Kasumi-1 (cell line): Measurements from ENCODE around the gene FAR1.
"Not testable (repeated sequence)": the region's sequence is repeated elsewhere in the genome, so short reads cannot be mapped to it uniquely, and the experiment has no call there.

Source experiments
- DNase-seq, 2 experiments: peaks; one replicate each; lab custom pipeline; 2025; lab: John Stamatoyannopoulos, UW

FAR1 gene

GRCh38 chr11:13705710-13706109 lies 37.2 kb downstream of the FAR1 start:
- DNase-seq = no peak

GRCh38 chr11:13713982-13714381 lies 45.5 kb downstream of the FAR1 start:
- no peak for DNase-seq

DNA sequence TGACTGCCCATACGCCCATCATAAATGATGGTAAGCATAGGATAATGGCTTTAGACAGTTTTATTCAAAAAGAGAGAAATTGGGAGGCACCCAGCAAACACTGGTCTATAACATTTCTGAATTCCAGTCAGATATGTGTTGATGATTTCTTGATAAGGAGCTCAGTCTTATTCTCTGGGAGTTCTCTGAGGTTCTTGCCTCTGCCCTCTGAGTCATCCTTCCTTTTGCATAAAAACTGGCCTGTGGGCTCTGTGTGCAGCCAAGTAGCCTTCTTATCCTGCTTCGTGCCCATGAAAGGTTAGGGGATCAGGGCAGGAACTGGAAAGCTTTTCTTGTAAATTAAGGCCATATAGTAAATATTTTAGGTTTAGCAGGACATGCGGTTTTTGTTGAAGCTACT lies 48.9 kb downstream of the FAR1 start:
- DNase-seq = peak; percentile 33 to 37

DNA sequence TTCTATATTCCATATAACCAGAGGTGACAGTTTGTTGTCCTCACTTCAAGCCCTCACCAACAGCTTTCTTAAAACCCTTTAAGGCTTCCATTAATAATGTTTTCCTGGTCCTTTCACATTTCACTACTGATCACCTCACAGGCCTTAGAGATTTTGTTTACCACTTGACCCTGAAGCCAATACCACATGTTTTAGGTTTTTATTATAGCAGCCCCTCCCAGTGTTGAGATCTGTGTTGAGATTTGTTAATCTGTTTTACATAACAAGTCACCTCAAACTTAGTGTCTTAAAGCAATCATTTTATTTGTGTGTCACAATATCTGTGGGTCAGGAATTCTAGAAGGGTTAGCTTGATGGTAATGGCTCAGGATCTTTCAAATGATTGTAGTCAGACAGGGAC lies 49.9 kb downstream of the FAR1 start:
- no peak for DNase-seq

DNA sequence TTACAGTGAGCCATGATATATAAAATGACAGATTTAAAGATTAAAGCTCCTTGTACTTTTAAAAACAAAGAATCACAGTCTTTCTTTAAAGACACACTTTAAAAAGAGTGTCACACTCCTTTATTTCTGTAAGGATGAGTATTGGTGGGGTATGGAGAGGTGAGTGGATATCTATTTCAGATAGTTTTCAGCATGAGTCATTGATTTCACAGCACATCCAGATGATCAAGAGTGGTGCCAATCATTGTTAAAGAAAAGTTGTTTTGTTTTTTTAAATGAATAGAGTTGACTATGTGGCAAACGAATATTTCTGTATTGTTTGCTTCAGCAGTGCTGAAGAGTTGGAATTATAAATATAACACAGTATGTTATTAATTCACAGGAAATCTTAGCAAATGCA lies 52.5 kb downstream of the FAR1 start:
- DNase-seq = no peak

- no peak for DNase-seq
These were observed 53.3 kb downstream of the FAR1 start for GRCh38 chr11:13721760-13722159.

- DNase-seq = no peak
These were observed 58.0 kb downstream of the FAR1 start for GRCh38 chr11:13726456-13726855.

DNA sequence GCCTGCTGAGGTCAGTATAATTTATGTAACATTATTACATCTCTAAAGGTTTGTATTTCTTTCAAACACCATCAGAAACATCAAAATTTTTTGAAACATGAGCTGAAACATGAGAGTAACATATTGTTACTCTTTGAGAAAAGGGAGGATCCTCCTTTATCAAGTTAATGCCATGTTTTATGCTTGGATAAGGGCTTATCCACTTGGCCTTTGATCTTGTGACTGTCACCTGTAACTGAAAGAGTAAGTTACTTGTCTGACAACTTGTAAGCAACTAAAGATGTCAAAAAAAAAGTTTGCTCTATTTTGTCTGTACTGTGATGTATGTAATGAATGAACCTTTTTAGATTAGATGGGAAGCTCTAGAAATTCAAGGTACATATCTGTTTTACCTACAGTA lies 59.6 kb downstream of the FAR1 start:
- DNase-seq = no peak

- DNase-seq = no peak
These were observed 66.1 kb downstream of the FAR1 start for GRCh38 chr11:13734530-13734929.

DNA sequence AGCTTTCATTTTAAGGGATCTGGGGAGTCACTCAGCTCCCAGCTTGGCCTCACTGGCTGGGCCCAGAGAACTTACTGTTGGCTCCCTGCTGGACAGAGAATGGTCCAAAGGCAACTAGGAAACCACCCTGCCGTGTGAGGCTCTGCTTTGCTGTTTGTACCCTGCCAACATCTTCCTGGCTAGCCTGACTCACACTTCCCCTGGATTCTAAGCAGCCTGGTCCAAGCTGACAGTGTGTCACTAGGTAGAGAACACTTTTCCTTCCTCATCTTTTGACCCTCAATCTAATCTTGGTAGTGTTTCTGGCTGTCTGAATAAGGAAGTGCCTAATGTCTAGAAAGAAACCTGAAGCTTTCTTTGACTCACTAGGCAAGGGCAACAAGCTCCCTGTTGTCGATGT lies 76.7 kb downstream of the FAR1 start:
- peak; percentile 47 to 49 for DNase-seq

- not testable (repeated sequence) for DNase-seq
These were observed 84.8 kb downstream of the FAR1 start for GRCh38 chr11:13753316-13753715.

DNA sequence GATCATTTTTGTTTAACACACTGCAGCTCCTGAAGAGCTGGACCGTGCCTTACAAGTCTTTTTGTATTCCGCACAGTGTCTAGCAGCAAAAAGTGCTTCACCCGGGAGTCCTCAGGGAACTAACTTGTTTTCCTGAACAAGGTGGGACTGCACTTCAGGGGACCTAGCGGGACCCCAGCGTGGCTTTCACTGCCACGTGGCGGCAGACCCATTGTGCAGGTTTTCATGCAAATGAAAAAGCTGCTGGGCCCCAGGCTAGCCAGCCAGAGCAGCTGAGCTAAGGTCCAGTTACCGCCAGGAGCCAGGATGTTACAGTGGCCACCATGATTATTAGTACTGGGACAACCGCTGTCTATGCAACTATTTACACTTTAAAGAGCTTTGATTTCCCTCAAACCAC lies 90.6 kb downstream of the FAR1 start:
- no peak for DNase-seq

DNA sequence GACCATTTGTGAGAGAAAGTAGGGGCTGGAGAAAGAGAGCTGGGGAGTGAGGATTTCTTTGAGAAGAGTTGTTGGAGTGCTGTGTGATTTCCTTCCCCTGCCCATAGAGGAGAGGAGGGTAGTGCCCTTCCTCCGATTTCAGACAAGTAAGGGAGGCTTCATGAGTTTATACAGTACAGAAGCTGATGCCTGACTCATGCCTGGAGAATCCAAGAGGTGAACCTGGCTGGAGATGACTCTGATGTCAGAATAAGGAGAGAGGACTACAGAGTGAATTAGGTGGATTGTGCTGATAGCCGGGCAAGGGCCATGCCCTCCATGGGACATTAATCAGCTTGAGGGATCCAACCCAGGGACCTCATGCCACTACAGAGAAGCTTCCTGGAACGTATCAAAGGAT lies 91.6 kb downstream of the FAR1 start:
- no peak for DNase-seq

DNA sequence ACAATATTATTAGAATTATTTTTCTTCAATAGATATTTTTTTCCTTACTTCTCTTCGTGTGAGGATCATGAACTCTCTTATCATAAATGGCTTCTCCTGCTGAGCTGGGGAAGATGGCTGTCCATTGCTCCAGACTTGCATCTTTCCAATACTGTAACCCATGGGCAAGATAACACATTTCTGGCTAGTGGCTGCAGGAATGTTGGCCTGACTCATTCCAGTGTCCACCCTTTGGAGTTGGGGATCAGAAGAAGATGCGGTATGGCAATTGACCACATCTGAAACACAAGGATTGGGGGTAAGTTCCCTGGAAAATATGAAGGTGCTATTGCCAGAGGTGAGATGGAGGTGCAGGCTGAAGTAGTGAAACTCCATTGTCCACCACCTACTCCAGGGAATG lies 92.8 kb downstream of the FAR1 start:
- DNase-seq = no peak

GRCh38 chr11:13761716-13762115 lies 93.2 kb downstream of the FAR1 start:
- DNase-seq = no peak

DNA sequence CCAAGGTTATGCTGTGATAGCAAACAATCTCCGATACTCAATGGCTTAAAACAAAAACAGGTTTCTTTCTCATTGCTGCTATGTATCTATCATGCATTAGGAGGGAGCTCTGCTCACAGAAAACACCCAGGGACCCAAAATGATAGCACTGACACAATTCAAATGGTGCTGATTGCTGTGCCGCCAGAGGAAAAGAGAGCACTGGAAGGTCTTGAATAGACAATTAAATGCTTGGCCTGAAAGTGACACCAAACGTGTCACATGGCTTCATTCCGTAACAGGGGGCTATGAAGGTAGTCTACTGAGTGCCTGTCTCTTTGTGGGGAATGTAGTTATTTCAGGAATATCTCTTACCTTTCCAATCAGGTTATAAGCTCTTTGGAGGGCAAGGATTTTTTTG lies 94.2 kb downstream of the FAR1 start:
- DNase-seq = no peak

DNA sequence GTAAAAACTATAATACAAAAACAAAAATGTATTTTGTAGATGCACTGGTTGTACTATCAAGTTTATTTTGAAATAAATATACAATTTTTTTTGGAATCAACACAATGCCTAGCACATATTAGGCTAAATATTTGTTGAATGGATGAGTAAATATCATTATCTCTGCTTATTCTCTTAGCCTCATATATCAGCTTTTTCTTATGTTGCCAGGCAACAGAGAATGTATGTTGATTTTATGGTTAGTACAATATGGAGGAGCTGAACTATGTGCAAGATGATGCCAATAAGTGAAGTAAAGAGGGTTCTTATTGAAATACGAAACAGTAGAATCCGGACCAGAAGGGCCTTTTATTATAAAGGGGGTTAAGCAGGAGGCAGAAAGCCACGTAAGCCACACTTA lies 94.9 kb downstream of the FAR1 start:
- DNase-seq = no peak

DNA sequence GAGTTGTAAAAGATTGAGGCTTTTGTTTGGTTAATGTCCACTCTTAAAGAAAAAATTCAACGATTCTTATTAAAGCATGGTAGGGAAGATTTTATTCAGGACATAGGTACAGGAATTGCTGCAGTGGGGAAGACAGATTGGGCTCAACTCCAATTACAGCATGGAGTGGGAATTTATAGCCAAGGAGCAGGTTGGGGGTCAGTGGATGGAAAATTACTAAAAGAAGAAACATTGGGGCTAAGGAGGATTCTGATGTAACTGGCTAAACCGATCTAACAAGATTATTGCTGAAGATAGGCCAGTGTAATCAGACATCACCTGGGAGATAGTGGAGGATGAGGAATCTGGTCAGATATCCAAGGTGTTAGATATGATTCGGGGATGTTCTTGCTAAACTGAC lies 97.4 kb downstream of the FAR1 start:
- DNase-seq = no peak

GRCh38 chr11:13767471-13767870 lies 99.0 kb downstream of the FAR1 start:
- no peak for DNase-seq

DNA sequence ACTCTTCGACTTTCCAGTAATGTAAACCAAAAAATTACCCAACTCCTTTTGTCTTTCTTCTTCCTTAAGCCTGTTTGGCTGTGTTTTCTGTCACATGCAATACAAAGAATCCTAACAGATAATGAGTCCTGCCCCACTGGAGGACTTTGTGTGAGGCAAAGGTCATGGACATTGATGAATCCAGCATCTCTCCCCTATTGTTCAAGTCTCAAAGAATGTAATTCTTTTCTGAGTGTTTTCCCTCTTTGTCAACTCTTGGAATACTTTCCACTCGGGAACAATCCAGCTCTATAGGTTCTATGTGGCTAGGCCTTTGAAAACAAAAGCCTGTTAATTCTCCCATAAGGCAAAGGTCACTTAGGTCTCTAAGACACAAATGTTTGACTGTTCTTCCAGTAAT lies 100.7 kb downstream of the FAR1 start:
- no peak for DNase-seq

- DNase-seq = no peak
These were observed 102.7 kb downstream of the FAR1 start for GRCh38 chr11:13771151-13771550.

DNA sequence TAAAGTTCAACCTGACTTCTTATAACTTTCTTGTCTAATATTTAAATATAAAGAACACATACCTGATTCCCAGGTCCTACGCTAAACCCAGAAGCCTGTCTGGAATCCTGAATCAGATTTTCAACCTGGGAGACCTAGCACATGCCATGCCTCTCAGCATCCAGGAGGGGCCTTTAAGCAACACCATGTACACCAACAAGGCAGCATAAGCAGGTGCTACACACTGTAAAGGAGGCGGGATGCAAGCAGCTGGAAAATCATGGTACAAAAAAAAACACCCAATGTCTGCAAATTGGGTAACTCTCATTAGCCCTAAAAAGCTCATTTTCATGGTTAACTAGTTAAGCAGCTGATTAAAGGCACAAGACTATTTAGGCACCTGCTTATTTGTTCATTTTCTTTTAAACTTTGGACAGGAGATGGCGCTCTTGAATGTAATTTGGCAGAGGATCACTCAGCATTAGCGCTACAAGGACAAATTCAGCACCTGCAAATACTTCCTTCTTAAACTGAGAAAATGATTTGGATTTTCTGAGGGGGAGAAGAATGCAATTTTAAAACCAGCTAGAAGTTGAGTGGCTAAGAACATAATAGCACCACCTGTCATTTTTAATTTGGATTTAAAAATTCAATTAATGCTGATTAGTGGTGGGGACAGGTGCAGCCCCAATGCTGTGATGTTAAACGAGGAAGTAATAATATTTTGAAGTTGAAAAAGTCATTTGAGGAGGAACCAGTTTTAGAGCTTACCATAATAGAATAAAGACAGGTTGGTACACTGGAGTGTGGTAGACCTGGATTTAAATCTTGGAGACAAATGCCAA lies 104.0 kb downstream of the FAR1 start:
- DNase-seq = peak; percentile 73 to 83

DNA sequence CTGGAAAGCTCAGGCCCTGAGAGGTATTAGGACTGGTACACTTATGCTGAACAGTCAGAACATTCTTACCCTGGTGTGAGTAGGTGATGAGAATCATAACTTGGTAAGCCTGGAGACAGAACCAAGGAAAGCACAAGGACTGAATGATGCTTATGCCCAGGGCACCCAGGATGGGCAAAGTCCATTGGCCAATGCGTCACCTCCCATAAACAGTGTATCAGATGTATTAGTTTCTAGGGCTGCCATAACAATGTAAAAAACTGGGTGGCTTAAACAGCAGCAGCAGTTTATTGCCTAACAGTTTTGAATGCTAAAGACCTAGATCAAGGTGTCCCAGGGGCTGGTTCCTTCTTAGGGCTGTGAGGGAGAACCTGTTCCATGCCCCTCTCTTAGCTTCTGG lies 107.0 kb downstream of the FAR1 start:
- no peak for DNase-seq

DNA sequence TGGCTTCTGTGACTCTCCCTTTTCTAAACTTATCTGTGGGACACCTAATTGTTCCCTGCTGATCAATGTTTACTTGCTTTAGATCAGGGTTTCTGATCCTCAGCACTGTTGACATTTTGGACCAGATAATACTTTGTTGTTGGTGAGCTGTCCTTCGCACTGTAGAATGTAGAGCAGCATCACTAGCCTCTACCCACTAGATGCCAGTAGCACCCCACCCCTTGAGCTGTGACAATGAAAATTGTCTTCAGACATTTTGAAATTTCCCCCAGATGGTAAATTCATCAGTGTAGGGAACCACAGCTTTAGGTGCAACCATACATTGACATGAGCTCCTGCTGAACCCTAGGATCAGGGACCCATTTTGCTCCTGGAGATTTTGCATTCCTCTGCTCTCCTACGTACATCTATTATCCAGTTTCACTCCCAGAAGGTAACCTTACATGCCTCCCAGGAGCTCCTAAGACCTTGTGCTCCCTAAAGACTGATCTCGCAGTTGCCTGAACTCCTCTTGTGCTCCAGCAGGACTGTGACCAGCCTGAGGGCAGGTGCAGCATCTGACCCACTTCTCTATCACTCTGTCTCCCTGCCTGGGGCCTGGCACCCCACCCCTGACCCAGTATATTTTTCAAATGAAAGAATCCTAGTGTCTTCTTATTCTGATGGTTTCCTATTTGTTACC lies 107.8 kb downstream of the FAR1 start:
- peak in 1 of 2 experiments; percentile 10 for DNase-seq
